Neural cell (in vitro differentiated cells): ENCODE results near the gene CDKAL1.

Experiments
- CTCF ChIP-seq: fragments of 450-650 bp; IDR thresholded peaks from 2 replicates; pipeline ENCODE4 v1.5.1; 2014; ENCODE audit warnings: antibody characterized with exemption, mild to moderate bottlenecking, moderate library complexity; ENCODE audit not compliant: poor library complexity, severe bottlenecking
- RAD21 ChIP-seq: fragments of 450-650 bp; conservative IDR thresholded peaks from 2 replicates; pipeline ENCODE4 v1.6.1; 2014; ENCODE audit warnings: antibody characterized with exemption, mild to moderate bottlenecking, moderate library complexity

GRCh38 chr6:21085643-21086042, 551.4 kb downstream of the CDKAL1 start:
- TF ChIP-seq CTCF (no peak), RAD21 (no peak)
